Neural cell (in vitro differentiated cells): ENCODE measurements around the gene EPHA1. TPM values are rescaled to one million over a fixed set of nuclear protein-coding genes. Genes with fewer than 3 reads are reported as not detected.

Source experiments
- H2AFZ ChIP-seq: fragments of 200-600, 300-800 bp; sonication (generic), shearing (Covaris generic); 2 replicates; pipeline ENCODE4 v1.6.0; 2014; ENCODE audit warnings: low read depth, mild to moderate bottlenecking, antibody characterized with exemption, low read length, moderate library complexity
- H3F3A ChIP-seq: fragments of 200-600 bp; shearing (Covaris generic); 2 replicates; pipeline ENCODE4 v1.6.1; 2016; ENCODE audit warnings: mild to moderate bottlenecking, moderate library complexity, mixed read lengths, antibody characterized with exemption, low read length; ENCODE audit not compliant: insufficient read depth, poor library complexity, severe bottlenecking
- H3K27ac ChIP-seq: fragments of 200-600, 300-800 bp; sonication (generic), shearing (Covaris generic); 2 replicates; pipeline ENCODE4 v1.5.1; 2014; ENCODE audit warnings: mild to moderate bottlenecking, low read length, moderate library complexity
- H3K27me3 ChIP-seq: fragments of 300-800, 200-600 bp; sonication (generic), shearing (Covaris generic); 2 replicates; pipeline ENCODE4 v1.6.0; 2014; ENCODE audit warnings: mild to moderate bottlenecking, low read depth, low read length, moderate library complexity; ENCODE audit not compliant: insufficient read depth
- H3K36me3 ChIP-seq: fragments of 300-800, 200-600 bp; sonication (generic), shearing (Covaris generic); 2 replicates; pipeline ENCODE4 v1.5.1; 2014; ENCODE audit warnings: mild to moderate bottlenecking, antibody characterized with exemption, low read length, moderate library complexity; ENCODE audit not compliant: insufficient read depth
- H3K4me2 ChIP-seq: fragments of 300-800, 200-600 bp; sonication (generic), shearing (Covaris generic); 2 replicates; pipeline ENCODE4 v1.6.0; 2014; ENCODE audit warnings: mild to moderate bottlenecking, low read length
- H3K4me3 ChIP-seq: fragments of 300-800, 200-600 bp; sonication (generic), shearing (Covaris generic); 2 replicates; pipeline ENCODE4 v1.5.1; 2014; ENCODE audit warnings: mild to moderate bottlenecking, low read length, moderate library complexity
- H3K79me2 ChIP-seq: fragments of 200-600 bp; shearing (Covaris generic); replicated peaks from 2 replicates; pipeline ENCODE4 v1.6.0; 2014; ENCODE audit warnings: mild to moderate bottlenecking, low read length, moderate library complexity; ENCODE audit not compliant: insufficient read depth
- H3K9ac ChIP-seq: fragments of 300-800, 200-600 bp; sonication (generic), shearing (Covaris generic); 2 replicates; pipeline ENCODE4 v1.6.1; 2016; ENCODE audit warnings: mild to moderate bottlenecking, low read length, mixed read lengths
- H3K9me2 ChIP-seq: fragments of 200-600 bp; shearing (Covaris generic); 2 replicates; pipeline ENCODE4 v1.6.1; 2016; ENCODE audit warnings: mild to moderate bottlenecking, low read length, mixed read lengths; ENCODE audit not compliant: insufficient read depth
- H3K9me3 ChIP-seq: fragments of 200-600, 300-800 bp; sonication (generic), shearing (Covaris generic); 2 replicates; pipeline ENCODE4 v1.6.1; 2016; ENCODE audit warnings: mild to moderate bottlenecking, mixed run types, low read length, moderate library complexity, mixed read lengths
- H4K20me1 ChIP-seq: fragments of 200-600 bp; shearing (Covaris generic); 2 replicates; pipeline ENCODE4 v1.6.1; 2016; ENCODE audit warnings: mild to moderate bottlenecking, mixed run types; ENCODE audit not compliant: insufficient read depth
- CTCF ChIP-seq: fragments of 450-650 bp; IDR thresholded peaks from 2 replicates; pipeline ENCODE4 v1.5.1; 2014; ENCODE audit warnings: antibody characterized with exemption, mild to moderate bottlenecking, moderate library complexity; ENCODE audit not compliant: poor library complexity, severe bottlenecking
- EP300 ChIP-seq: fragments of 450-650 bp; conservative IDR thresholded peaks from 2 replicates; pipeline ENCODE4 v1.6.1; 2014; ENCODE audit warnings: antibody characterized with exemption, mild to moderate bottlenecking, moderate library complexity; ENCODE audit not compliant: poor library complexity, severe bottlenecking
- EZH2 ChIP-seq: fragments of 200-600, 300-800 bp; shearing (Covaris generic), sonication (generic); IDR thresholded peaks from 2 replicates; pipeline ENCODE4 v1.6.1; 2014; ENCODE audit warnings: antibody characterized with exemption, low read length, borderline replicate concordance, mild to moderate bottlenecking; ENCODE audit not compliant: insufficient read depth, poor library complexity, severe bottlenecking
- MXI1 ChIP-seq: fragments of 450-650 bp; conservative IDR thresholded peaks from 2 replicates; pipeline ENCODE4 v1.6.1; 2014; ENCODE audit warnings: antibody characterized with exemption, mild to moderate bottlenecking; ENCODE audit not compliant: poor library complexity, severe bottlenecking
- POLR2AphosphoS5 ChIP-seq: IDR thresholded peaks from 2 replicates; pipeline ENCODE4 v1.6.1; 2012
- RAD21 ChIP-seq: fragments of 450-650 bp; conservative IDR thresholded peaks from 2 replicates; pipeline ENCODE4 v1.6.1; 2014; ENCODE audit warnings: antibody characterized with exemption, mild to moderate bottlenecking, moderate library complexity
- REST ChIP-seq: IDR thresholded peaks from 2 replicates; pipeline ENCODE4 v1.6.1; 2012; ENCODE audit warnings: borderline replicate concordance
- SMC3 ChIP-seq: fragments of 450-650 bp; conservative IDR thresholded peaks from 2 replicates; pipeline ENCODE4 v1.6.1; 2014; ENCODE audit warnings: antibody characterized with exemption, mild to moderate bottlenecking, moderate library complexity; ENCODE audit not compliant: poor library complexity
- TAF1 ChIP-seq: IDR thresholded peaks from 2 replicates; pipeline ENCODE4 v1.6.1; 2012; ENCODE audit warnings: low read depth
- polyA plus RNA-seq: library from polyadenylated mRNA; depleted of rRNA; stranded (reverse); fragments of >200 nt; gene quantifications from 2 replicates; pipeline ENCODE4 v1.2.3, GENCODE V29; 2014

EPHA1 gene
- polyA plus RNA-seq, 1 donor from 2014 or later, result not detected

GRCh38 chr7:143448429-143448828 is 39.8 kb upstream of the EPHA1 start:
- H2AFZ ChIP-seq, result no peak overlapping the region
- TF ChIP-seq REST (no peak), EP300 (no peak), EZH2 (no peak), POLR2AphosphoS5 (no peak), RAD21 (no peak), SMC3 (no peak), CTCF (no peak), MXI1 (no peak), TAF1 (no peak)
- H3K4me2 ChIP-seq, result no peak overlapping the region

GRCh38 chr7:143447466-143447865 is 38.8 kb upstream of the EPHA1 start:
- TF ChIP-seq TAF1 (no peak), MXI1 (no peak), EP300 (no peak), POLR2AphosphoS5 (no peak), RAD21 (no peak), REST (no peak), SMC3 (no peak), EZH2 (no peak), CTCF (no peak)
- Histone ChIP-seq H3K9me3 (no peaks in the 10 kb centered on the region), H2AFZ (no peak overlapping the region), H3K4me3 (peak overlapping the region; percentile 24), H3K9me2 (no peaks in the 10 kb centered on the region), H3K79me2 (no peaks in the 10 kb centered on the region), H3K9ac (no peak overlapping the region), H3K27ac (peak overlapping the region; percentile 7), H3F3A (no peaks in the 10 kb centered on the region), H3K36me3 (no peaks in the 10 kb centered on the region), H3K4me2 (peak overlapping the region; percentile 23), H4K20me1 (no peaks in the 10 kb centered on the region), H3K27me3 (no peaks in the 10 kb centered on the region)

More at GRCh38 chr7:143448429-143448828, 39.8 kb upstream of the EPHA1 start:
- no peak overlapping the region for H3K9ac ChIP-seq
- no peaks in the 10 kb centered on the region for H3K79me2 ChIP-seq
- H3K4me3 ChIP-seq, result no peak overlapping the region
- H3K27me3 ChIP-seq, result no peaks in the 10 kb centered on the region
- no peaks in the 10 kb centered on the region for H3K36me3 ChIP-seq
- H3K27ac ChIP-seq, result no peak overlapping the region
- no peaks in the 10 kb centered on the region for H3F3A ChIP-seq
- H3K9me2 ChIP-seq, result no peaks in the 10 kb centered on the region
- H3K9me3 ChIP-seq, result no peaks in the 10 kb centered on the region
- H4K20me1 ChIP-seq, result no peaks in the 10 kb centered on the region
